ENCODE results near the gene MAPK9. TPM values are rescaled to one million over a fixed set of nuclear protein-coding genes. Genes with fewer than 3 reads are reported as not detected.
A peak's percentile ranks its signal among the peaks of the same experiment; 100 is the strongest.

The MAPK9 gene
- total RNA-seq, 1 experiment from 2014 or later, result 93.1 TPM

DNA sequence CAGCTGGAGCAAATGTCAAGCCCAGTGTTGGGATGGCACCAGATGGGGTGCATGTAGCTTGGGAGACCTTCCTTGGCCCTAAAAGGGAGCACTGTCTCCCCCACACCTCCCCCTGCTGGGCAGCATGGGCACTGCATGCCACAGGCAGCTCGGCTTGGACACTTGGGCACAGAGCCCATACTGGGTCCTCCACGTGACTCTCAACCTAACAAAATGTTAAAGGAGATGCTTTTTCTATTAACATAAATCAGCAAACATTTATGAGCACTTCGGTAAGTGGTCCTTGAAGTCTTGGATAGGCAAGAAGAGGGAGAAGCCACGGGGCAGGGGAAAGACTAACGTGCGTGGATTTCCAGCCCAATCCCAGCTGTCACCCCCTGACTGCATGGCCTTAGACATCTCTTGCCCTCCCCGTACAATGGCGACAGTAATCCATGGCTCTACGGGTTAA, 23.9 kb upstream of the MAPK9 start:
- H3K4me1 Mint-ChIP-seq (ENCODE audit: low read depth, unreplicated experiment), result peaks cover 7% of the 10 kb centered on the region
- POLR2A ChIA-PET, result no interaction called here
- no peak overlapping the region for H3K4me3 ChIP-seq (ENCODE audit: low read depth, low read length)
- peaks cover 9% of the 10 kb centered on the region for H3K9me3 Mint-ChIP-seq (ENCODE audit: unreplicated experiment)
- TF ChIP-seq, protein P1, sequence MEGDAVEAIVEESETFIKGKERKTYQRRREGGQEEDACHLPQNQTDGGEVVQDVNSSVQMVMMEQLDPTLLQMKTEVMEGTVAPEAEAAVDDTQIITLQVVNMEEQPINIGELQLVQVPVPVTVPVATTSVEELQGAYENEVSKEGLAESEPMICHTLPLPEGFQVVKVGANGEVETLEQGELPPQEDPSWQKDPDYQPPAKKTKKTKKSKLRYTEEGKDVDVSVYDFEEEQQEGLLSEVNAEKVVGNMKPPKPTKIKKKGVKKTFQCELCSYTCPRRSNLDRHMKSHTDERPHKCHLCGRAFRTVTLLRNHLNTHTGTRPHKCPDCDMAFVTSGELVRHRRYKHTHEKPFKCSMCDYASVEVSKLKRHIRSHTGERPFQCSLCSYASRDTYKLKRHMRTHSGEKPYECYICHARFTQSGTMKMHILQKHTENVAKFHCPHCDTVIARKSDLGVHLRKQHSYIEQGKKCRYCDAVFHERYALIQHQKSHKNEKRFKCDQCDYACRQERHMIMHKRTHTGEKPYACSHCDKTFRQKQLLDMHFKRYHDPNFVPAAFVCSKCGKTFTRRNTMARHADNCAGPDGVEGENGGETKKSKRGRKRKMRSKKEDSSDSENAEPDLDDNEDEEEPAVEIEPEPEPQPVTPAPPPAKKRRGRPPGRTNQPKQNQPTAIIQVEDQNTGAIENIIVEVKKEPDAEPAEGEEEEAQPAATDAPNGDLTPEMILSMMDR (IDR thresholded peaks at IDR 0.05; ENCODE audit: insufficient read depth in 1 of 2, low read depth in 1 of 2, low read length in 1 of 2, severe bottlenecking in 1 of 2, unreplicated experiment in 1 of 2), result peak; percentile 85 to 92
- no TSS peak for BruUV-seq (replicated peaks)
- H3K27me3 Mint-ChIP-seq (ENCODE audit: insufficient read depth, unreplicated experiment), result peaks cover 2% of the 10 kb centered on the region
- intact Hi-C loops (cut with micrococcal nuclease; ENCODE audit: unreplicated experiment), result loop anchor here (1.0 kb wide), 1 partner anchor 114 kb away; no protein-coding TSS in a partner anchor
- peak; percentile 67 to 81 for DNase-seq
- H3K27me3 ChIP-seq (replicated peaks; ENCODE audit: control insufficient read depth, insufficient read depth, low read length), result no peaks in the 10 kb centered on the region
- H3K4me3 Mint-ChIP-seq (ENCODE audit: unreplicated experiment), result no peak overlapping the region
- no peaks in the 10 kb centered on the region for H3K36me3 ChIP-seq (ENCODE audit: control insufficient read depth, insufficient read depth, low read length)
- H3K4me1 ChIP-seq, result no peaks in the 10 kb centered on the region
- H3K9me3 ChIP-seq, result no peaks in the 10 kb centered on the region
- H3K36me3 Mint-ChIP-seq (ENCODE audit: insufficient read depth, unreplicated experiment), result peaks cover 5% of the 10 kb centered on the region
- CTCF ChIA-PET, result interaction anchor here (0.6 to 1.6 kb wide), 11 partner anchors 8 to 199 kb away, joined by 3 to 11 read pairs (median 5); partner anchors contain the start of gene RASGEF1C
- no peak overlapping the region for H3K27ac Mint-ChIP-seq (ENCODE audit: unreplicated experiment)

DNA sequence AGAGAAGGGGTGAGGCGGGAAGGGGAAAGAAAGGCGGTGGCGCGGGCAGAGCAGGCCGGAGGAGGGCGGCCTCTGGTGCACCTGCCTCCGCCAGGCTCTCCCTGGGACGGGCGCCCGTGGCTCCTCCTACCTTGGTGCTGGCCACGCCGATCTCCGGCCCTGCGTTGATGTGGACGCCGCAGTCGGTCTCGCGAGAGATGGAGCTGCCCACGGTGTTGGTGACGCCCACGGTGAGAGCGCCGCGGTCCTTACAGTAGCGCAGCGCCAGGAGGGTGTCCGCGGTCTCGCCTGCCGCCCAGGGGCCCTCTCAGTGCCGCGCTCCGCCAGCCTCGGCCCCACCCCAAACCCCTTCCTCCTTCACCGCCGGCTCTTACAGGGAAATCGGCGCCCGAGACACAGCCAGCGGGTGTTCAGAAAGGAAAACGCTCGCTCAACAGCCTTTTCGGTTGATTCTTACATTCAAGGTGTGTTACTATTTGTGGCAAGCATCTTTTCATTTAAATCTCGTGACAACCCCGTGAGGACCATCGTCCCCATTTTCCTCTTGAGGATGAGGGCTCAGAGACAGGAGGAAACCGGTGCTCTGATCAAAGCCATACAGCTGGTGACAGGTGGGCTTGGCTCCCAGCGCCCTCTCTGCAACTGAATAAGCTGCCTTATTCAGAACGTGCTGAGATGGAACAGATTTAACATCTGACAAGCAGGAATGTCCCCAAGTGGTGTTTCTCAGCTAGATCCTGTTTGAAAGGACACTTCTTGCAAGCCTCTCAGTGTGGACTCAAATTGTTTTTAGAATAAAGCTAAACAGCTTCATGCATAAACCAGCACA, 22.0 kb upstream of the MAPK9 start:
- Mint-ChIP-seq H3K27ac (ENCODE audit: unreplicated experiment) (peak overlapping the region; percentile 87), H3K4me1 (ENCODE audit: low read depth, unreplicated experiment) (peaks cover 7% of the 10 kb centered on the region), H3K27me3 (ENCODE audit: insufficient read depth, unreplicated experiment) (peaks cover under 1% of the 10 kb centered on the region), H3K4me3 (ENCODE audit: unreplicated experiment) (peak overlapping the region; percentile 81), H3K9me3 (ENCODE audit: unreplicated experiment) (peaks cover 9% of the 10 kb centered on the region), H3K36me3 (ENCODE audit: insufficient read depth, unreplicated experiment) (peaks cover 5% of the 10 kb centered on the region)
- Histone ChIP-seq H3K27me3 (replicated peaks; ENCODE audit: control insufficient read depth, insufficient read depth, low read length) (no peaks in the 10 kb centered on the region), H3K36me3 (ENCODE audit: control insufficient read depth, insufficient read depth, low read length) (no peaks in the 10 kb centered on the region), H3K4me3 (ENCODE audit: low read depth, low read length) (peak overlapping the region; percentile 54), H3K9me3 (no peaks in the 10 kb centered on the region), H3K4me1 (no peaks in the 10 kb centered on the region)
- ChIA-PET POLR2A (interaction anchor here (0.6 to 1.0 kb wide), 8 partner anchors 9 to 189 kb away, joined by 3 to 5 read pairs (median 4); no protein-coding TSS in a partner anchor), CTCF (interaction anchor here (0.6 to 1.6 kb wide), 13 partner anchors 9 to 140 kb away, joined by 3 to 19 read pairs (median 4); partner anchors contain the start of gene MAPK9)
- TF ChIP-seq, protein P1 (IDR thresholded peaks at IDR 0.05; ENCODE audit: insufficient read depth in 1 of 2, low read depth in 1 of 2, low read length in 1 of 2, severe bottlenecking in 1 of 2, unreplicated experiment in 1 of 2), result peak in 1 of 2 experiments; percentile 32
- intact Hi-C loops (cut with micrococcal nuclease; ENCODE audit: unreplicated experiment), result loop anchor here (1.0 to 5.0 kb wide), 2 partner anchors 21 to 187 kb away; no protein-coding TSS in a partner anchor
- peak; percentile 98 for DNase-seq
- TSS peak; percentile 86 for BruUV-seq (replicated peaks)

DNA sequence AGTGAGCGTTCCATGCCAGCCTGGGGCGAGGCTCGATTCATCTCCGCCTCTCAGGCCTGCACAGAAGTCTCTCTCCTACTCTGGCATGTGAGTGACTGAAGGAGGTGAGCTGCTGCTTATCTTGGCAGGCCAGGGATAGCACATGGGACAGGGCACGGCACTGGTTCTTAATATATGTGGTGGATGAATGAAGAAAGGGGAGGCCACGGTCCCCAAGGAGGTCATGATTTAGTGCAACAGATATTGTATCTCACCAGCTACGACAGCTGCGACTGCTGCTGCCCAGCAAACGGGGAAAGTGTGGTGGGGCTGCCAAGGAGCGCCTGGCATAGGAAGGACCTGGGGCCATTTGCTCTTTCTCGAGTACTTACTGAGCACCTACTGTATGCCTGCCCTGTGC, 19.3 kb upstream of the MAPK9 start:
- DNase-seq, result no peak
- peak overlapping the region; percentile 75 for H3K27ac Mint-ChIP-seq (ENCODE audit: unreplicated experiment)
- H3K4me1 ChIP-seq, result no peaks in the 10 kb centered on the region
- intact Hi-C loops (cut with micrococcal nuclease; ENCODE audit: unreplicated experiment), result loop anchor here (5.0 kb wide), 1 partner anchor 184 kb away; no protein-coding TSS in a partner anchor
- no peaks in the 10 kb centered on the region for H3K9me3 ChIP-seq
- POLR2A ChIA-PET, result no interaction called here
- no peaks in the 10 kb centered on the region for H3K27me3 ChIP-seq (replicated peaks; ENCODE audit: control insufficient read depth, insufficient read depth, low read length)
- peaks cover 7% of the 10 kb centered on the region for H3K4me1 Mint-ChIP-seq (ENCODE audit: low read depth, unreplicated experiment)
- H3K36me3 ChIP-seq (ENCODE audit: control insufficient read depth, insufficient read depth, low read length), result no peaks in the 10 kb centered on the region
- no peaks in the 10 kb centered on the region for H3K27me3 Mint-ChIP-seq (ENCODE audit: insufficient read depth, unreplicated experiment)
- H3K4me3 ChIP-seq (ENCODE audit: low read depth, low read length), result no peak overlapping the region
- peaks cover 9% of the 10 kb centered on the region for H3K9me3 Mint-ChIP-seq (ENCODE audit: unreplicated experiment)
- TF ChIP-seq, protein P1 (IDR thresholded peaks at IDR 0.05; ENCODE audit: insufficient read depth in 1 of 2, low read depth in 1 of 2, low read length in 1 of 2, severe bottlenecking in 1 of 2, unreplicated experiment in 1 of 2), result no peak
- H3K4me3 Mint-ChIP-seq (ENCODE audit: unreplicated experiment), result peak overlapping the region; percentile 64
- CTCF ChIA-PET, result no interaction called here
- H3K36me3 Mint-ChIP-seq (ENCODE audit: insufficient read depth, unreplicated experiment), result peaks cover 5% of the 10 kb centered on the region
- BruUV-seq (replicated peaks), result no TSS peak
